ENCODE measurements around the gene ARMH1. TPM values are rescaled to one million over a fixed set of nuclear protein-coding genes. Genes with fewer than 3 reads are reported as not detected.
A peak's percentile ranks its signal among the peaks of the same experiment; 100 is the strongest.
"Not testable (repeated sequence)": the region's sequence is repeated elsewhere in the genome, so short reads cannot be mapped to it uniquely, and the experiment has no call there.

The ARMH1 gene
- polyA plus RNA-seq, 4 donors: 3.2 to 8.2 (median 5.8) TPM

DNA sequence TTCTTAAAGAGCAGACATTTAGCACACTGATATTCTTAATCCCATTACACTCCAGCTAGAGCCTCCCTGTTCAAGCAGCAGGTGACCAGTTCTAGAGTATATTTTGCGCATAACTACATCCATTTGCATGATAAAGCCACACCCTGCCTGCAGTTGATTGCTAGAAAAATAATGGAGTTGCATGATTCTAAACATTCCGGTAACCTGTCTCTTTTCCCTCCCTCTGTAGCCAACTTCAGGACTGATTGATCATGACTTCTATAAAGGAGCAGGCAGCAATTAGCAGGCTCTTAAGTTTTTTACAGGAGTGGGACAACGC, 14.9 kb downstream of the ARMH1 start:
- DNase-seq (ENCODE audit: low read depth in 4 of 4, low spot score in 3 of 4): no peak

DNA sequence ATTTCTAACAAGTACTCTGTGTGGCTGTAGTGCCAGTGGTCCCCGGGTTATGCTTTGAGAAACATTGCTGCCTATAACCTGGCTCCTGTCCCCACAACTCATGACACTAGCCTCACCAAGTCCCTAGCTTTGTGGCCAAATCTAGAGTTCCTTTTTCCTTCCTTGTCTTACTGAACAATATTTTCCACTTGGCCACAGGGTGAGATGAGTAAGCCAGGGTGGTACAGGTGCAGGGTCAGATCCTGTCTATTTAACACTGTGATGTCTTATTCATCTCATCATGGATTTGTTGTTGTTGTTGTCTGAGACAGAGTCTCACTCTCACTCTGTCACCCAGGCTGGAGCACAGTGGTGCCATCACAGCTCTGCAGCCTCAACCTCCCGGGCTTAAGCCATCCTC, 18.6 kb downstream of the ARMH1 start:
- DNase-seq (ENCODE audit: low read depth in 4 of 4, low spot score in 3 of 4): no peak

DNA sequence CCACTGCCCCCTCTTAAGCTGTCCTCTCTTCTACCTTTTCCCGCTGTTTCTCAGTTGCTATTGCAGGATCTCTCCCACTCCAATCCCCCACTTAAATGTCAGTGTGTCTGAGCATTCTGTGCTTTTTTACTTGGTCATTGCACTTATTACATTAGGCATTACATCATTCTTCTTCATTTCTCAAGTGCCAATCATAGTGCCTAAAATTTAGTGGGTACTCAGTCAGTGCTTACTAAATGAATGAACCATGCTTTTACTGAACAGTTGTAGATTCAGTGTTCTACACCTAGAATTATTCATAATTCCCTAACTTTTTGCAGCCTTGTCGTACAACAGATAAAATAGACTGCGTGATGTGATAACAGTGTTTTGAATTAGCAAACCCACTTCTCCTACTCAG, 19.4 kb downstream of the ARMH1 start:
- DNase-seq (ENCODE audit: low read depth in 4 of 4, low spot score in 3 of 4): no peak

- no peak for DNase-seq (ENCODE audit: low read depth in 4 of 4, low spot score in 3 of 4)
Measured at GRCh38 chr1:44694863-44695478, 20.5 kb downstream of the ARMH1 start.

- no peak for DNase-seq (ENCODE audit: low read depth in 4 of 4, low spot score in 3 of 4)
Measured at GRCh38 chr1:44695671-44696070, 21.2 kb downstream of the ARMH1 start.

DNA sequence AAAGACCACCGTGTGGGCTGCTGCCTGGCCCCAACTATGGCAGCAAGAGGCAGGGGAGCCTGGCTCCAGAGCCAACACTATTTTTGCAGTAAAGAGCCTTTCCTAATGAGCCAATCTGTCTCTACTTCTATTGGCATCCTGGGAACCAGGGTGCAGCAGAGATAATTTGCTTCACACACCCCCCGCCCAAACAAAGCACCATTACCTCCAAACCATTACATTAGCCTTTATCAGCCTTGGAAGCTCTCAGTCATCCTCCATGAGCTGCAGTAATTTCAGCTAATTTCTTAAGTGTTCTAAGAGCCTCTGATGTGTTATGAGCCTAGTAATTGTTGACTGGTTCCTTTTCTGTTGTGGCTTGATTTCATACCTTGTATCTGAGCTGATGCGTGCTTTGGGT, 21.6 kb downstream of the ARMH1 start:
- DNase-seq (ENCODE audit: low read depth in 4 of 4, low spot score in 3 of 4): no peak

- no peak for DNase-seq (ENCODE audit: low read depth in 4 of 4, low spot score in 3 of 4)
Measured at GRCh38 chr1:44696789-44697345, 22.4 kb downstream of the ARMH1 start.

DNA sequence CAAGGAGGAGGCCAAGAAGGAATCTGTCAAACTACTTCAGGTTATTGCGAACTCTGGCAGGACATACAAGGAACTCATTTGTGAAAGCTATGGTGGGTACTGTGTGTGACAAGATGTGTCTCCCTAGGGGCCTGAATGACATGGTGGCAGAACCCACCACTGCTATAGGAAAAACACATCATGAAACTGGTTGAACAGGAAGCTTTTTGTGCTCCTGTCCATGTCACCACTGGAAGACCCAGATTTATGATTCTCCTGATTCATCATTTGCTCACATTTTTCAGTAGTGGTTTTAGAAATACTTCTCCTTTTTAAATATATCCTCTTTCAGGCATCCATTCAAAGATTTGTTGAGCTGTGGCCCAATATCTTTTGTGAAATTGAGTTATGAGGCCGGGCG, 23.6 kb downstream of the ARMH1 start:
- no peak for DNase-seq (ENCODE audit: low read depth in 4 of 4, low spot score in 3 of 4)

GRCh38 chr1:44699375-44699774, 24.9 kb downstream of the ARMH1 start:
- not testable (repeated sequence) for DNase-seq (ENCODE audit: low read depth in 4 of 4, low spot score in 3 of 4)

- DNase-seq (ENCODE audit: low read depth in 4 of 4, low spot score in 3 of 4): no peak
Measured at GRCh38 chr1:44700573-44700972, 26.1 kb downstream of the ARMH1 start.

DNA sequence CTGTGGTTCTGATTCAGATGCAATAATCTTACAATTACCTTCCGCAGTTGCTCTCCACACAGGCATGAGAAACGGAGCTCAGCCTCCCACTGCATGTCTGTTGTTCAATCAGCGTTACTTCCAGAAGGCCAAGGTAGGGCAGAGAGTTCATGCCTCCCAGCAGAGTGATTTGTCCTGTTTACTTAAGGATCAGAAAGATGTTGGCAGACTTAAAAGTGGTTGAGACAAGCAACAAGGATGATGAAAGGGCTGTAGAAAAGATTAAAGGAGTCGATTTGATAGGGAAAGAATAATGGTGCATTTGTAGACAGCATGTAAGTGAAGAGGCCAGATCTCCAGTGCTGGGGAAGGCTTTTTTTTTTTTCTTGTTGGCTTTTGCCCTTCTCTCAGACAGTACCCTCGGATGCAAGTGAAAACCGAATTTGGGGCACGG, 26.6 kb downstream of the ARMH1 start:
- peak in 1 of 4 donors; percentile 54 for DNase-seq (ENCODE audit: low read depth in 4 of 4, low spot score in 3 of 4)

DNA sequence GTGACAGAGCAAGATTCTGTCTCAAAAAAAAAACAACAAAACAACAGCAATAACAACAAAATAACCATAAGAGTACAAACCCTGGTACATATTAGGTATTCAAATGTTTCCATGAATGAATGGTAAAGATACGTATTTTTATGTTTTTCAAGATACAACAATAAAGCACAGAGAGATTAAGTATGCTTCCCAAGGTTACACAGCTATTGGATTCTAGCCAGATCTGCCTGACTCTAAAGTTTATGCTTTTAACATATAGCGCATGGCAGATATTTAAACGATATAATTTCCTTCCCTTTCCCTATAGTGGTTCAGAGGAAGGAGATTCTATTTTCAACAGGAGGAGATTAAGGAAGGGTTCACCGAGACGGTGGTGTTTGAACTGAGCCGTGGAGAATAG, 31.0 kb downstream of the ARMH1 start:
- DNase-seq (ENCODE audit: low read depth in 4 of 4, low spot score in 3 of 4): no peak

DNA sequence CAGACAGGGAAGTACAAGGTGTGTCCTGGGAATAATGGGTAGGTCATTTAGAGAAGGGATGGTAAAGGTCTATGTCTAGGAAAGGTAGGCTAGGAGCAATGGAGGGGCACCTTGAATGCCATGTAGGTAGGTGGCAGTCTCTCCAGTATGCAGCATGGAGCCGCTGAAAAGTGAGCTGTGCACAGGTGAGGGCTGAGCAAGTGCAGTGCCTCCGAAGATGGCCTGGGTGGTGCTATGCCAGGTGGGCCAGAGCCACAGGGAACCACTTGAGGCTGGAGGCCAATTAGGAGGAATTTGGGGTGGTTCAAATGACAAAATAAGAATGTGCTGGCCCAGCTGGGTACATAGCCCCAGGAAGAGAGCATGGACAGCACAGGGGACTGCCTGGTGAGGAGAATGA, 31.4 kb downstream of the ARMH1 start:
- DNase-seq (ENCODE audit: low read depth in 4 of 4, low spot score in 3 of 4): no peak

DNA sequence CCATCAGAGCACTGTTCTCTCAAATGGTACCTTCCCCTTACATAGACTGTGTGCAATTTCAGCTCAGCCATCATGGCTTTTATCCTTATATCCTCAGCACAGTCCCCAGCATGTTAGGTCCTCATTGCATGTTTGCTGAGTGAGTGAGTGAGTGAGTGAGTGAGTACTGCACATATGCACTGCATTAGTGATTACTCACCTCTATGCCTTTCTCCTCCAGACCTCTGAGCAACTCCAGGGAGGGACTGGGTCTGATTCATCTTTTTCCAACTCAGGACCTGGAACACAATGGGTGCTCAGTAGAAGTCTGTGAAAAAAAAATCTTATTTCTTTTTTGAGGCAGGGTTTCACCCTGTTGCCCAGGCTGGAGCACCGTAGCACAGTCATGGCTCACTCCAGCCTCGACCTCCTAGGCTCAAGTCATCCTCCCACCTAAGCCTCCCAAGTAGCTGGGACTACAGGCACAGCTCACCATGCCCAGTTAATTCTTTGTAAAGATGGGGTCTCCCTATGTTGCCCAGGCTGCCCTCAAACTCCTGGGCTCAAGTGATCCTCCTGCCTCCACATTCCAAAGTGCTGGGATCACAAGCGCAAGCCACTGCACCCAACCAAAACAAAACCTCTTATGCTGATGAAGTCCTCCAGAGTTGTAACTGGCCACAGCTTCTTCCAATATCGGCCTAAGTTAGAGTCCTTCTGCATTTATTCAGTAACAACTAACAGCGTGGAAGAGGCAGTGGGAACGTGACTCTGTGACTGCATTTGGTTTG, 32.8 kb downstream of the ARMH1 start:
- DNase-seq (ENCODE audit: low read depth in 4 of 4, low spot score in 3 of 4): no peak

DNA sequence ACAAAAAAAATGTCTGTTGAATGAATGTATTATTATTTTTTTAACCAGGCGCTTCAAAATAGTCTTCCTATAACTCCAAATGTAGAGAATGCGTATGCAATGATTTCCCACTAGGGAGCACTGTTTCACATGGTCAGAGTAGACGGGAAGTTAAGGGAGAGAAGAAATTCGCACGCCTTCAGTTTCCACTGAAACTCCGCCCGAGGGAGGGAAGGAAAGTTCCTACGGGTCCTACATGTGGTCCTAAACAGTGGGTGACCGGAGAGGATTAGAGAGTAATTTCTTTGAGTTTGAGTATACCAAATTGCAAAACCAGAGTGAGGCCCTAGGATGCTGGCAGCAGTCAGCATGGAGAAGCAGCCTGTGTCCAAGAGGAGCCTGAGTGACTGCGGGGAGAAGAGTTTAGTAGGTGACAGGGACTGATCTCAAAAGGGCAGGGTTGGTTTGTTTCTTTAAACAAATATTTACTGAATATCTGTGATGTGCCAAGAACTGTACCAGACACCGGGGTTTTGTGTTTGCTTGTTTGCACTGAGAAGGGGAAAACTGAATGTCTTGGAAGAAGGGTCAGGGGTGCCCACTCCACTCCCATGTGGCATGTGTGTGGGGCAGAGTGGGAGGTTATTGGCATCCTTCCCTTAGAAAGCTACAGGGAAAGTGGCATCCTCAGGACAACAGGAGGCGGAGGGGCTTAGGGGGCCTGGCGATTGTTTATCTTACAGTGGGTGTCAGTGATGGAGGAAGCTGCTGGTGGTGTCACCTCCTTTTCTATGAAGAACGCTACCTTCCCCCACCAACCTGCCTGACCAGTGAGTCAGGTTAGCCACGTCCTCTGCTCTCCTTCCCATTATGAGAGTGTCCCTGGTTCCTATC, 33.7 kb downstream of the ARMH1 start:
- no peak for DNase-seq (ENCODE audit: low read depth in 4 of 4, low spot score in 3 of 4)

DNA sequence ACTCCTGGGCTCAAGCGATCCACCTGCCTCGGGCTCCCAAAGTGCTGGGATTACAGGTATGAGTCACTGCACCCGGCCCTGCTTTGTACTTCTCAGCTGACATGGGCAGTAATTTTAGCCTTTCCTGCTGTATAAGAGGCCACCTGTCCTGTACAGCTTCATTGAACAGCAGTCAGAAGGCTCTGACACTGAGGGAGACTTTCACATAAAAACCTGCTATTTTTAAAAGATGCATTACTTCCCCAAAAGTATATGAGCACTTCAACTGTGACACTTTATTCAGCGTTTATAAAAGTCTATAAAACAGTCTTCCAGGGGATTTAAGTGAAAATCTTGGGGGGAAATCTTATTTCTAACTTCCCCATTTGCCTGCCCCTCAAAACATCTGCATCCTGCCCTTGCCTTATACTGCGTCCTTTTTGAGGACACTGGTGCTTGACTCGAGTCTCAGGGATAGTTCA, 38.8 kb downstream of the ARMH1 start:
- DNase-seq (ENCODE audit: low read depth in 4 of 4, low spot score in 3 of 4): no peak

DNA sequence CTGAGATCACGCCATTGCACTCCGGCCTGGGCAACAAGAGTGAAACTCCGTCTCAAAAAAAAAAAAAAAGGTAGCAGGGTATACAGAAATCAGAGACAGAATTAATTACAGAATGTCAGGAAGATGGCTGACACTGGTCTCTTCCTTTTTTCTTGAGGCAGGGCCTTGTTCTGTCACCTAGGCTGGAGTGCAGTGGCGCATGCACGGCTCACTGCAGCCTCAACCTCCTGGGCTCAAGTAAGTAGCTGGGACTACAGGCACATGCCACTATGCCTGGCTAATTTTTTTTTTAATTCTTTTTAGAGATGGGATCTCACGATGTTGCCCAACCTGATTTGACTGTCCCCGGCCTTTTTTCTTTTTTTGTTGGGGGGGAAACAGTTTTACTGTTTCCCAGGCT, 40.0 kb downstream of the ARMH1 start:
- DNase-seq (ENCODE audit: low read depth in 4 of 4, low spot score in 3 of 4): no peak

GRCh38 chr1:44714944-44715571, 40.5 kb downstream of the ARMH1 start:
- DNase-seq (ENCODE audit: low read depth in 4 of 4, low spot score in 3 of 4): peak in 2 of 4 donors; percentile 62 to 69

DNA sequence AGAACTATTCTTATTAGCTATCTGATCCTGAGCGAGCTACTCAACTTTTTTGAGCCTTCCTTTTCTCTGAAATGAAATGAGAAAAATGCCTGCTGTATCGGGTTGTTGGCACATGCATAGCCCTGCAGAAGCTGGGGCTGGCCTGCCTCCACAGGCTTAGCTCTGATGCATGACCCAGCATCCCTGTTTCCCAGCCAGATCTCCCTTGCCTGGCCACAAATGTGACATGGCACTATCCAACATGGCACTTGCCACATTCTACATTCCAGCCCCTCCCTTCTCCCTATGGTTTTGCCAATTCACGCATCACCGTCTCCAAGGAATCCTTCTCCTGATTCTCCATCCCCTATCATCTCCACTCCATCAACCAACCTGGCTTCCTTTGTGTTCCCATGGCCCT, 42.6 kb downstream of the ARMH1 start:
- DNase-seq (ENCODE audit: low read depth in 4 of 4, low spot score in 3 of 4): no peak

DNA sequence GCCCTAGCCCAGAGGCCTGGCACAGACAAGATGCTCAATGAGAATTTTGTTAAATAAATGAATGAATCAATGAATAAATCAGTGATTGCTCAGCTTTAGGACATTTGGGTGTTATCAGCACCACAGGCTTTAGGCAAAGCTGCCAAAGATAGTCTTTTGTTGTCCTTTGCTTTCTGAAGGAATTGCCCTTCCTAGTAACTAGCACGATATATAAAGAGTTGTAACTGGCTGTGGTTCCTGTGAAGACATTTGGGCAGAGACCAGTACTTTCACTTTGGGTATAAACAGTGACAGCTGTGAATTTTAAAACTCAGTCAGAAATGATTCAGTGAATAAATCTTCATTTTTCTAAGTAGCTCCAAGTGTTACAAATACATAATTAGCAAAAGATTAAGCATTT, 43.1 kb downstream of the ARMH1 start:
- no peak for DNase-seq (ENCODE audit: low read depth in 4 of 4, low spot score in 3 of 4)

DNA sequence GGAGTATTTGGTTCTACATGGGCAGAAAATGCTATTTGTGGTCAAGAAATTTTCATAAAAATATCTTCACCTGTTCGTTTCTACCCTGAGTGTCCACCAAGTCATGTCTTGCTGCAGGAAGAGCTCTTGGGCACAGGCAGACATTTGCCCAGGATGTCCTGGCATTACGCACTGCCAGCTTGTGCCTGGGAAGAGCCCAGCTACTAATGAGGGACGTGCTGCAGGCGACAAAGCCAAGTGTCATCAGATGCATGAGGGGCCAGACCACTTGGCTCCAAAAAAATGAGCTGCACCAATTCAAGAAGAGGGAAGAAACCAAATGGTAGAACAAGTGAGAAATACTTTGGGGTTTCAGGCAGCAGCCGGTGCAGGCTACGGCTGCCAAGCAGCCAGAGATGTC, 43.6 kb downstream of the ARMH1 start:
- DNase-seq (ENCODE audit: low read depth in 4 of 4, low spot score in 3 of 4): no peak
